Stomach (tissue), 9 donors: Measurements from ENCODE around the gene WDR45B. TPM values are rescaled to one million over a fixed set of nuclear protein-coding genes. Genes with fewer than 3 reads are reported as not detected.

ENCODE experiments used
- DNase-seq, 2 donors: peaks; one replicate each; pipeline versions ENCODE4 v3.0.0 to v3.0.0-alpha.2; 2013 to 2019
- H3K27ac ChIP-seq, 5 donors: fragments of 200-600 bp in 4 of 5; sonication (generic) in 4 of 5; one replicate each; pipeline ENCODE4 v1.5.1; 2013 to 2019; ENCODE audit warnings: mild to moderate bottlenecking in 1 of 5, moderate library complexity in 1 of 5
- H3K27me3 ChIP-seq, 3 donors: fragments of 200-600 bp; sonication (generic); one replicate each; pipeline ENCODE4 v1.5.1; 2017 to 2019; ENCODE audit warnings: mixed run types in 1 of 3
- H3K36me3 ChIP-seq, 4 donors: fragments of 200-600 bp; sonication (generic); 1 replicate in 3 of 4; 2 replicates in 1 of 4; pipeline ENCODE4 v1.5.1; 2016 to 2019
- H3K4me1 ChIP-seq, 4 donors: fragments of 200-600 bp; sonication (generic); one replicate each; pipeline ENCODE4 v1.5.1; 2016 to 2019
- H3K4me3 ChIP-seq, 4 donors: fragments of 200-600 bp; sonication (generic) in 3 of 4; one replicate each; pipeline ENCODE4 v1.5.1; 2016 to 2019; ENCODE audit warnings: mild to moderate bottlenecking in 1 of 4
- H3K9me3 ChIP-seq, 4 donors: fragments of 200-600 bp; sonication (generic); one replicate each; pipeline ENCODE4 v1.5.1; 2016 to 2019
- EP300 ChIP-seq: sonication (generic); formaldehyde crosslinking; IDR thresholded peaks from one replicate; pipeline ENCODE4 v1.6.1; 2017; ENCODE audit warnings: antibody characterized with exemption
- POLR2A ChIP-seq, 4 donors: fragments of 450-650 bp; IDR thresholded peaks; one replicate each; pipeline ENCODE4 v1.6.1; 2016; ENCODE audit warnings: antibody characterized with exemption in 4 of 4, control low read depth in 2 of 4, mild to moderate bottlenecking in 1 of 4, moderate library complexity in 1 of 4
- POLR2AphosphoS5 ChIP-seq, 3 donors: sonication (generic); formaldehyde crosslinking; IDR thresholded peaks; one replicate each; pipeline ENCODE4 v1.6.1; 2016; ENCODE audit warnings: antibody characterized with exemption in 3 of 3
- WGBS, 5 donors: extraction: QIAGEN DNeasy Blood & Tissue Kit in 3 of 5; methylation state at CpG; one replicate each; pipeline versions ENCODE4 v1.1.5 to v1.1.7; 2013 to 2018; 5-methylcytosine and 5-hydroxymethylcytosine counted together
- intact Hi-C: fragments of 100-400 bp; cut with DNase I; formaldehyde crosslinking; loops from one replicate; pipeline ENCODE4 v1.15.1; 2023; ENCODE audit warnings: low total_unique reads
- polyA plus RNA-seq, 3 donors: library from polyadenylated mRNA; stranded (reverse); fragments of 200-250 nt; gene quantifications; one replicate each; pipeline ENCODE4 v1.2.3, GENCODE V29; 2013
- total RNA-seq, 5 donors: library from RNA; depleted of rRNA; stranded (reverse); fragments of >200 nt; gene quantifications; one replicate each; pipeline versions ENCODE4 v1.1.0 to v1.2.3, GENCODE V29; 2014 to 2016
- TF ChIP-seq, protein P1 (sequence below), 7 experiments: fragments of 450-650 bp in 4 of 7; fragments of 200-600 bp in 3 of 7; sonication (generic) in 3 of 7; IDR thresholded peaks; one replicate each; pipeline ENCODE4 v1.5.1; 2016 to 2019; ENCODE audit warnings: antibody characterized with exemption in 7 of 7, control low read depth in 2 of 7, mild to moderate bottlenecking in 1 of 7
- donor health status: healthy with polysubstance abuse.
- donor health status: Bipolar disorder and iron deficiency.
- donor health status: healthy.

Gene WDR45B
- total and polyA plus RNA-seq, 8 donors = 62.8 to 108 (median 76.2) TPM

DNA sequence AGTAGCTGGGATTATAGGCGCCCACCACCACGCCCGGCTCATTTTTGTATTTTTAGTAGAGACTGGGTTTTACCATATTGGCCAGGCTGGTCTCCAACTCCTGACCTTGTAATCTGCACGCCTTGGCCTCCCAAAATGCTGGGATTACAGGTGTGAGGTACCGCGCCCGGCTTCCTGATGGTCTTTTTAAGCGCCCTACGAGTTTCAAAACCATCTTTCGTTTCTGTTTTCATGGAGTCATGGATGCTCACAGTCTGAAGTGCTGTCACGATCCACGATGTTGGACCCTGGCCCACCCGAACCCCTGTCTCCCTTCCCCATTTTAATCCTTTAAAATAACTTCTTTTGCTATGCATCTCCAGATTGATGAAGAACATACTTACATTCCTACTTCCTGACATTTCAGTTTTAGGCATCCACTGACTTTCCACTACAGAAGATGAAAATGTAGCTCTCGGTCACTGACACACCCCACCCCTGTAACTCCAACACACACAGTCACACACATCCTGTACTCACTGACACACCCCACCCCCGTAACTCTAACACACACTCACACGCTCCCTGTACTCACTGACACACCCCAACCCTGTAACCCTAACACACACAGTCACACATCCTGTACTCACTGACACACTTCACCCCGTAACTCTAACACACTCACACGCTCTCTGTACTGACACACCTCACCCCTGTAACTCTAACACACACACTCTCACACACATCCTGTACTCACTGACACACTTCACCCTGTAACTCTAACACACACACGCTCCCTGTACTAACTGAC is 22.6 kb upstream of the WDR45B start:
- intact Hi-C loops = no loop called here
- H3K27ac ChIP-seq = peak overlapping the region; percentile 2 to 81 (median 43)
- peaks cover 0 to 33% (median 18%) of the 10 kb centered on the region in 4 donors for H3K4me1 ChIP-seq
- no peak overlapping the region for H3K4me3 ChIP-seq
- TF ChIP-seq POLR2AphosphoS5 (IDR thresholded peaks at IDR 0.05) (no peak), EP300 (no peak), POLR2A (IDR thresholded peaks at IDR 0.05) (no peak)
- TF ChIP-seq, protein P1, sequence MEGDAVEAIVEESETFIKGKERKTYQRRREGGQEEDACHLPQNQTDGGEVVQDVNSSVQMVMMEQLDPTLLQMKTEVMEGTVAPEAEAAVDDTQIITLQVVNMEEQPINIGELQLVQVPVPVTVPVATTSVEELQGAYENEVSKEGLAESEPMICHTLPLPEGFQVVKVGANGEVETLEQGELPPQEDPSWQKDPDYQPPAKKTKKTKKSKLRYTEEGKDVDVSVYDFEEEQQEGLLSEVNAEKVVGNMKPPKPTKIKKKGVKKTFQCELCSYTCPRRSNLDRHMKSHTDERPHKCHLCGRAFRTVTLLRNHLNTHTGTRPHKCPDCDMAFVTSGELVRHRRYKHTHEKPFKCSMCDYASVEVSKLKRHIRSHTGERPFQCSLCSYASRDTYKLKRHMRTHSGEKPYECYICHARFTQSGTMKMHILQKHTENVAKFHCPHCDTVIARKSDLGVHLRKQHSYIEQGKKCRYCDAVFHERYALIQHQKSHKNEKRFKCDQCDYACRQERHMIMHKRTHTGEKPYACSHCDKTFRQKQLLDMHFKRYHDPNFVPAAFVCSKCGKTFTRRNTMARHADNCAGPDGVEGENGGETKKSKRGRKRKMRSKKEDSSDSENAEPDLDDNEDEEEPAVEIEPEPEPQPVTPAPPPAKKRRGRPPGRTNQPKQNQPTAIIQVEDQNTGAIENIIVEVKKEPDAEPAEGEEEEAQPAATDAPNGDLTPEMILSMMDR (IDR thresholded peaks at IDR 0.05) = no peak
- WGBS, 5 donors = 86 to 89% (median 87%) methylated on average over 19 of the region's 19 CpGs
- H3K36me3 ChIP-seq = peaks cover 0 to 16% (median 10%) of the 10 kb centered on the region in 4 donors
- DNase-seq = peak in 1 of 2 donors; percentile 53
- H3K9me3 ChIP-seq = no peaks in the 10 kb centered on the region
- no peaks in the 10 kb centered on the region for H3K27me3 ChIP-seq

DNA sequence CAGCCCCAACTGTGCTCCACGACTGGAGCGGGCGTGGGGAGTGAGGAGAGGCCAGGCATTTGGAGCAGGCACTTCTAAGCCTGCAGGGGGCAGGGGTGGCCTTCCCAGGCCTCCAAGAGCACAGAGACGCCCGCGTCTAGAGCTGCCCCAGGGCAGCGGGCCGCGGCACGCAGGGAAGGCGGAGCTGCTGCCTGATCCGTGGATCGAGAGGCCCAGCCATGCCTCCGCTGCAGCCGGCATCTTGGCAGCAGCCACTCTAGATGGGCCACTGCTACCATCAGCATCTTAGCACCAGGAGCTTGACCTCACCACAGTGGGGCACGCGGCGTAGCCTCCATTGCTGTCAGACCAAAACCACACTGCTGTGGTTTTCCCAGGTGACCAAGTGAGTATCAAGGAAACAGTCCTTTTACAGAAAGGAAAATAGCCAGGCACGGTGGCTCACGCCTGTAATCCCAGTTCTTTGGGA is 20.4 kb upstream of the WDR45B start:
- intact Hi-C loops = loop anchor here (10.0 kb wide), 1 partner anchor 86 kb away; the partner anchor contains the start of gene TBCD
- no peak for TF ChIP-seq EP300
- TF ChIP-seq POLR2A (IDR thresholded peaks at IDR 0.05) = no peak
- TF ChIP-seq, protein P1 (IDR thresholded peaks at IDR 0.05) = peak in 5 of 7 experiments; percentile 46 to 75 (median 70)
- TF ChIP-seq POLR2AphosphoS5 (IDR thresholded peaks at IDR 0.05) = peak in 1 of 3 donors; percentile 10
- Histone ChIP-seq H3K36me3 (peaks cover 3 to 25% (median 19%) of the 10 kb centered on the region in 4 donors), H3K4me1 (peaks cover 0 to 27% (median 18%) of the 10 kb centered on the region in 4 donors), H3K9me3 (no peaks in the 10 kb centered on the region), H3K27ac (peak overlapping the region; percentile 5 to 81 (median 43)), H3K27me3 (no peaks in the 10 kb centered on the region), H3K4me3 (peak overlapping the region in 1 of 4 donors; percentile 0)
- peak; percentile 83 to 88 for DNase-seq
- 20 to 42% (median 33%) methylated on average over 17 to 20 of the region's 20 CpGs for WGBS, 5 donors

DNA sequence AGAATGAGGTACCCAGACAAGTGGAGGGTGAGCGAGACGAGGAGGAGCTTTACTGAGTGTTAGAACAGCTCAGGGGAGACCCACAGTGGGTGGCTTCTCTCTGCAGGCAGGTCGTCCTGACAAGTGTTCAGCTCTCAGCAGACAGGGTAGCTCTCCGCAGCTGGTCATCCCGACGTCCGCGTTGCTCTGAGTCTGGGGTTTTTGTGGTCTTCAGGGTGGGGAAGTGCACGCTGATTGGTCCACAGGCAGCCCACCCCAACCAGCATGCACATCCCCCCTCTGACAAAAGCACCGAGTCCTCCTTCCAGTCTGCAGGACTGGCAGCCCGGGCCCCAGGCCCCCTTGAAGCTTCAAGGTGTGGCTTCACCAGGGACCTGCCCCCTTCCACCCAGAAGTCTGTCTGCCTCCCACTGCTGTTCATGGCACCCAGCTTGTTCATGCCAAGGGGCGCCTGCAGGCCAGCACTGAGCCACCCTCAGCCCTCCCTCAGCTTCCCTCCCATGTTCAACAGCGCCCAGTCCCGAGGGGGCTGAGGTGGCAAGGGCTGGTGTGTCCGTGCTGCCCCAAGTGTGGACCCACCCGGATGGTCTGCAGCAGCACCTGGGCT is 19.9 kb upstream of the WDR45B start:
- Histone ChIP-seq H3K4me1 (peaks cover 0 to 27% (median 18%) of the 10 kb centered on the region in 4 donors), H3K27ac (peak overlapping the region in 1 of 5 donors; percentile 81), H3K4me3 (no peak overlapping the region), H3K9me3 (no peaks in the 10 kb centered on the region), H3K36me3 (peaks cover 3 to 31% (median 23%) of the 10 kb centered on the region in 4 donors), H3K27me3 (no peaks in the 10 kb centered on the region)
- intact Hi-C loops = loop anchor here (10.0 kb wide), 1 partner anchor 87 kb away; the partner anchor contains the start of gene TBCD
- TF ChIP-seq POLR2A (IDR thresholded peaks at IDR 0.05) (no peak), EP300 (no peak), POLR2AphosphoS5 (IDR thresholded peaks at IDR 0.05) (no peak)
- TF ChIP-seq, protein P1 (IDR thresholded peaks at IDR 0.05) = no peak
- no peak for DNase-seq
- 65 to 80% (median 72%) methylated on average over 16 of the region's 16 CpGs for WGBS, 5 donors

DNA sequence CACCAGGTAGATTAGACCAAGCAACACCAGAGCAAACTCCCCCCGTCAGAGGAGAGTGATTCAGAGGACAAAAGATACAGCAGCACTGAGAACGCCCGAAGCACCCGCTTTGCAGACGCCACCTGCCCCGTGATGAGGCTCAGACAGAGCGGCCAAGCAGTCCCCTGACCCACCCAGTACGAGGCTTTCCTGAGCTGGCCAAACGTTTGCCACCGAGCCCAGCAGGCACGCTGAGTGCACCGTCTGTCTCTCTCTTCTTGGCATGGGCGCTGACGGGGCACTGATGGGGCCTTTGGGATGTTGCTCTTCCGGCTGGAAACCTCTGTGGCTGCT is 19.4 kb upstream of the WDR45B start:
- Histone ChIP-seq H3K36me3 (peaks cover 3 to 36% (median 28%) of the 10 kb centered on the region in 4 donors), H3K4me1 (peaks cover 0 to 24% (median 17%) of the 10 kb centered on the region in 4 donors), H3K27ac (no peak overlapping the region), H3K27me3 (no peaks in the 10 kb centered on the region), H3K4me3 (no peak overlapping the region), H3K9me3 (no peaks in the 10 kb centered on the region)
- no peak for TF ChIP-seq POLR2AphosphoS5 (IDR thresholded peaks at IDR 0.05)
- no peak for TF ChIP-seq POLR2A (IDR thresholded peaks at IDR 0.05)
- TF ChIP-seq, protein P1 (IDR thresholded peaks at IDR 0.05) = no peak
- intact Hi-C loops = loop anchor here (10.0 kb wide), 1 partner anchor 87 kb away; the partner anchor contains the start of gene TBCD
- WGBS, 5 donors = 86 to 92% (median 87%) methylated on average over 10 to 15 of the region's 15 CpGs
- no peak for DNase-seq
